Central memory CD8-positive, alpha-beta T cell (primary cell): ENCODE measurements around the gene CDH24.
"Not testable (repeated sequence)": the region's sequence is repeated elsewhere in the genome, so short reads cannot be mapped to it uniquely, and the experiment has no call there.

Source experiments
- ATAC-seq: fragments of 150-1000 bp; cut with Tn5 transposase; replicated peaks from 2 replicates; pipeline ENCODE4 v1.10.0; 2022; ENCODE audit warnings: mild to moderate bottlenecking, moderate FRiP score, moderate number of reproducible peaks; ENCODE audit not compliant: poor library complexity, severe bottlenecking; ENCODE audit errors: extremely low read depth
- DNase-seq, 2 donors: peaks; one replicate each; pipeline ENCODE4 v3.0.0; 2021; ENCODE audit warnings: low spot score in 2 of 2
- H3K27ac Mint-ChIP-seq: one replicate; pipeline ENCODE4 v1.8.0; 2022; ENCODE audit warnings: low read depth, mild to moderate bottlenecking, moderate library complexity, mixed read lengths
- H3K27me3 Mint-ChIP-seq: one replicate; pipeline ENCODE4 v1.8.0; 2022; ENCODE audit warnings: mixed read lengths
- H3K36me3 Mint-ChIP-seq: one replicate; pipeline ENCODE4 v1.8.0; 2022; ENCODE audit warnings: mild to moderate bottlenecking, moderate library complexity, mixed read lengths; ENCODE audit not compliant: insufficient read depth
- H3K4me1 Mint-ChIP-seq: one replicate; pipeline ENCODE4 v1.8.0; 2022; ENCODE audit warnings: mixed read lengths
- H3K4me3 Mint-ChIP-seq: one replicate; pipeline ENCODE4 v1.8.0; 2022; ENCODE audit warnings: mild to moderate bottlenecking, moderate library complexity, mixed read lengths
- H3K9me3 Mint-ChIP-seq: one replicate; pipeline ENCODE4 v1.8.0; 2022; ENCODE audit warnings: mixed read lengths

Gene CDH24

GRCh38 chr14:23009939-23010726 is 47.2 kb downstream of the CDH24 start, which contains the start of gene C14orf93:
Gene C14orf93, minus strand, starts transcription at chr14:23010143. Its CDS starts 11,120 bp downstream, at chr14:22999023.
- DNase-seq: peak; percentile 46 to 53
- no peaks in the 10 kb centered on the region for H3K9me3 Mint-ChIP-seq
- H3K27ac Mint-ChIP-seq: peak within 1 kb of the TSS; percentile 83
- H3K27me3 Mint-ChIP-seq: no peaks in the 10 kb centered on the region
- peaks cover 16% of the 10 kb centered on the region for H3K36me3 Mint-ChIP-seq
- H3K4me1 Mint-ChIP-seq: peaks cover 29% of the 10 kb centered on the region
- H3K4me3 Mint-ChIP-seq: peak within 1 kb of the TSS; percentile 97
- ATAC-seq: peak; percentile 13

- H3K36me3 Mint-ChIP-seq: peaks cover 16% of the 10 kb centered on the region
- DNase-seq (no peak), ATAC-seq (no peak)
- H3K9me3 Mint-ChIP-seq: no peaks in the 10 kb centered on the region
- no peaks in the 10 kb centered on the region for H3K27me3 Mint-ChIP-seq
- peaks cover 29% of the 10 kb centered on the region for H3K4me1 Mint-ChIP-seq
- peak overlapping the region; percentile 83 for H3K27ac Mint-ChIP-seq
- H3K4me3 Mint-ChIP-seq: peak overlapping the region; percentile 97
Observed at GRCh38 chr14:23009483-23009938, 47.8 kb downstream of the CDH24 start.

DNA sequence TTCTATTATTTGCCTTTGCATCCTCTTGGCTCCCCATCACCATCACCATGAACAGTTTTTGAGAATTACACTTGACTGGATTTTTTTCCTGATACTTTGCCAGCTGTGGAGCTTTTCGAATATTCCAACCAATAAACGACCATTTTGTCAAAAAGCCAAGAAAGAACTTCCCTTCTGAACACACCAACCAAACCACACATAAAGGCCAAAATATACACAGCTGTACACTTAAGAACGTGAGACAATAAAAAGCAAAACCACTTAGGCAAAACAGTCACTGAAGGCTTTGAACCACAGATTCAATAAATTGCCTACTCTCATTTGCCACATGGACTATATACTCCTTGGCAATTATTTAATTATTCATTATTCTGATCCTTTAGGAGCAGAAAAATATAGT is 48.5 kb downstream of the CDH24 start:
- ATAC-seq: no peak
- Mint-ChIP-seq H3K27me3 (no peaks in the 10 kb centered on the region), H3K9me3 (no peaks in the 10 kb centered on the region), H3K4me1 (peaks cover 29% of the 10 kb centered on the region), H3K4me3 (peak overlapping the region; percentile 97), H3K36me3 (peaks cover 16% of the 10 kb centered on the region), H3K27ac (peak overlapping the region; percentile 62)
- DNase-seq: no peak

GRCh38 chr14:23006544-23007419 is 50.5 kb downstream of the CDH24 start:
- H3K36me3 Mint-ChIP-seq: peaks cover 16% of the 10 kb centered on the region
- peak; percentile 89 to 98 for DNase-seq
- H3K4me1 Mint-ChIP-seq: peaks cover 29% of the 10 kb centered on the region
- H3K27ac Mint-ChIP-seq: peak overlapping the region; percentile 97
- no peaks in the 10 kb centered on the region for H3K27me3 Mint-ChIP-seq
- peak overlapping the region; percentile 96 for H3K4me3 Mint-ChIP-seq
- no peaks in the 10 kb centered on the region for H3K9me3 Mint-ChIP-seq
- ATAC-seq: peak; percentile 95

- no peak for ATAC-seq
- H3K36me3 Mint-ChIP-seq: peaks cover 14% of the 10 kb centered on the region
- no peaks in the 10 kb centered on the region for H3K27me3 Mint-ChIP-seq
- DNase-seq: no peak
- H3K27ac Mint-ChIP-seq: peak overlapping the region; percentile 97
- H3K4me3 Mint-ChIP-seq: peak overlapping the region; percentile 96
- H3K9me3 Mint-ChIP-seq: no peaks in the 10 kb centered on the region
- H3K4me1 Mint-ChIP-seq: peaks cover 25% of the 10 kb centered on the region
Observed at GRCh38 chr14:23006188-23006534, 51.2 kb downstream of the CDH24 start.

DNA sequence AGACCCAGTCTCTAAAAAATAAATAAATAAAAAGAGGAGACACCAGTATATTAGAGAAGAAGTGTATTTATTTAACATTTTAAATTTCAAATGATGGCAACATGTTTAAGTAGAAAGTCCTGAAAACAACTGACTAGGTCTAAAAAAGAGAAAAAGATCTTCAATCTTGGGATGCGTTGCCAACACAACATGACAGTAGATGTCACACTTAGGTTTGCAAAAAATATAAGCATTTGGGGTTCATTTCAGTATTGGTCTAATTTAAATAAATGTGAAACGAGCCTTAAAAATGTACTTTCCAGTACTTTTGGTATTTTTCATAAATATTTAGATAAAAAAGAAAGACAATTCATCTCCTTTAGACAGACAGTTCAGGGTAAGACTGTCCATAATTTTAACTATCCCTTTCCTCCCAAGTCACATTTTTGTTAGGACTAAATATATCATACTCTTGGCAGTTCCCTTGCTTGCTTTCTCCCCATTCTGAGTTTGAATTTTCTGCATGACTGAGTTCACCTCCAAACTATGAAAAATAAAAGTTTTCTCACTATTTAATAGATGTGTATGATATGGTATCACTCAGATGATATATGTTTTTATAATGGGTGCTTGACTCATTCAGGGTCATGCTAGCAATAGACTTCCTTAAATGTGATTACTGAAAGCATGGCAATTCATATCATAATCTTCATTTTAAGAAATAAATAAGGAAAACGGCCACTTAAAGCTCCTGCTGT is 51.7 kb downstream of the CDH24 start:
- Mint-ChIP-seq H3K27me3 (no peaks in the 10 kb centered on the region), H3K36me3 (peaks cover 14% of the 10 kb centered on the region), H3K4me1 (peaks cover 24% of the 10 kb centered on the region), H3K4me3 (peak overlapping the region; percentile 96), H3K27ac (peak overlapping the region; percentile 97), H3K9me3 (no peaks in the 10 kb centered on the region)
- ATAC-seq: no peak
- no peak for DNase-seq

DNA sequence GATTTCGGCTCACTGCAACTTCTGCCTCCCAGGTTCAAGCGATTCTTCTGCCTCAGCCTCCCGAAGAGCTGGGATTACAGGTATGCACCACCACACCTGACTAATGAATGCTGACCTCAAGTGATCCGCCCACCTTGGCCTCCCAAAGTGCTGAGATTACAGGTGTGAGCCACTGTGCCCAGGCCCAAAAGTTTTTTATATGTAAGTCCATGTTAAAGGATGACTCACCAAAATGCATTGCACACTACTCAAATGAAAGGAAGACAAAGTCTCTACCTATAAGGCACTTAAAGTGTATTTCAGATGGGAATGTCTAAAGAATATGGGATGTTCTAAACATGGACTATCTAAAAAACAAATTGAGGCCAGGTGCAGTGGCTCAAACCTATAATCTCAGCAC is 53.0 kb downstream of the CDH24 start:
- H3K36me3 Mint-ChIP-seq: not testable (repeated sequence)

DNA sequence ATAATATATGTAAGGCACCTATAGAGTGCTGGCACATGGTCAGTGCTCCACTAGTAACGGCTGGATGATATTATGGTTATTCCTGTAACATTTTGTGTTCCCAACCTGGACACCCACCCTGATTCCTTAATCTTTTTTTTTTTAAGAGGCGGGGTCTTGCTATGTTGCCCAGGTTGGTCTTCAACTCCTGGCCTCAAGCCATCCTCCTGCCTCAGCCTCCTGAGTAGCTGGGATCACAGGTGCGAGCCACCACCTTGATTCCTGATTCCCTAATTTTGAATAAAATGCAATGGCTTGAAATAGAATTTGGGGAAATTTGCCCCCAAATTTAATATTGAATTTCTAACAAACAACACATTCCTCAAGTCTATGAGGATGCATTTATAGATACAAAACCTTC is 54.7 kb downstream of the CDH24 start:
- ATAC-seq: no peak
- Mint-ChIP-seq H3K36me3 (peaks cover 6% of the 10 kb centered on the region), H3K27ac (no peak overlapping the region), H3K9me3 (no peaks in the 10 kb centered on the region), H3K27me3 (no peaks in the 10 kb centered on the region), H3K4me3 (no peak overlapping the region), H3K4me1 (peaks cover 7% of the 10 kb centered on the region)
- no peak for DNase-seq

More for the DNA sequence above, 53.0 kb downstream of the CDH24 start:
- peaks cover 17% of the 10 kb centered on the region for H3K4me1 Mint-ChIP-seq
- DNase-seq, H3K9me3 Mint-ChIP-seq, ATAC-seq, H3K4me3 Mint-ChIP-seq, H3K27me3 Mint-ChIP-seq, H3K27ac Mint-ChIP-seq: not testable (repeated sequence)

- no peak overlapping the region for H3K27ac Mint-ChIP-seq
- ATAC-seq: no peak
Observed at GRCh38 chr14:23000860-23001259, 56.5 kb downstream of the CDH24 start.

GRCh38 chr14:22998329-22999012 is 58.8 kb downstream of the CDH24 start:
- Mint-ChIP-seq H3K36me3 (no peaks in the 10 kb centered on the region), H3K4me3 (no peak overlapping the region), H3K9me3 (no peaks in the 10 kb centered on the region), H3K4me1 (peaks cover 4% of the 10 kb centered on the region), H3K27me3 (no peaks in the 10 kb centered on the region), H3K27ac (no peak overlapping the region)
- DNase-seq: no peak
- no peak for ATAC-seq

More at GRCh38 chr14:23000860-23001259, 56.5 kb downstream of the CDH24 start:
- no peaks in the 10 kb centered on the region for H3K36me3 Mint-ChIP-seq
- no peaks in the 10 kb centered on the region for H3K9me3 Mint-ChIP-seq
- DNase-seq: no peak
- H3K4me1 Mint-ChIP-seq: no peaks in the 10 kb centered on the region
- H3K4me3 Mint-ChIP-seq: no peak overlapping the region
- H3K27me3 Mint-ChIP-seq: no peaks in the 10 kb centered on the region

- Mint-ChIP-seq H3K27ac (no peak overlapping the region), H3K9me3 (no peaks in the 10 kb centered on the region), H3K27me3 (no peaks in the 10 kb centered on the region), H3K36me3 (no peaks in the 10 kb centered on the region), H3K4me3 (no peak overlapping the region), H3K4me1 (peaks cover 4% of the 10 kb centered on the region)
- DNase-seq: no peak
- ATAC-seq: no peak
Observed at GRCh38 chr14:22997676-22998323, 59.5 kb downstream of the CDH24 start.
